GM18505 (cell line): ENCODE results near the gene PGAP6.
"Not testable (repeated sequence)": the region's sequence is repeated elsewhere in the genome, so short reads cannot be mapped to it uniquely, and the experiment has no call there.

Experiments
- ATAC-seq: cut with Tn5 transposase; IDR thresholded peaks from one replicate; pipeline ENCODE4 v1.9.1; 2021; ENCODE audit not compliant: unreplicated experiment
- POLR2A ChIP-seq: IDR thresholded peaks from 4 replicates; pipeline ENCODE4 v1.6.1; 2011; ENCODE audit warnings: borderline replicate concordance; ENCODE audit not compliant: insufficient read depth, insufficient read length; ENCODE audit errors: extremely low read depth

Gene PGAP6, protein sequence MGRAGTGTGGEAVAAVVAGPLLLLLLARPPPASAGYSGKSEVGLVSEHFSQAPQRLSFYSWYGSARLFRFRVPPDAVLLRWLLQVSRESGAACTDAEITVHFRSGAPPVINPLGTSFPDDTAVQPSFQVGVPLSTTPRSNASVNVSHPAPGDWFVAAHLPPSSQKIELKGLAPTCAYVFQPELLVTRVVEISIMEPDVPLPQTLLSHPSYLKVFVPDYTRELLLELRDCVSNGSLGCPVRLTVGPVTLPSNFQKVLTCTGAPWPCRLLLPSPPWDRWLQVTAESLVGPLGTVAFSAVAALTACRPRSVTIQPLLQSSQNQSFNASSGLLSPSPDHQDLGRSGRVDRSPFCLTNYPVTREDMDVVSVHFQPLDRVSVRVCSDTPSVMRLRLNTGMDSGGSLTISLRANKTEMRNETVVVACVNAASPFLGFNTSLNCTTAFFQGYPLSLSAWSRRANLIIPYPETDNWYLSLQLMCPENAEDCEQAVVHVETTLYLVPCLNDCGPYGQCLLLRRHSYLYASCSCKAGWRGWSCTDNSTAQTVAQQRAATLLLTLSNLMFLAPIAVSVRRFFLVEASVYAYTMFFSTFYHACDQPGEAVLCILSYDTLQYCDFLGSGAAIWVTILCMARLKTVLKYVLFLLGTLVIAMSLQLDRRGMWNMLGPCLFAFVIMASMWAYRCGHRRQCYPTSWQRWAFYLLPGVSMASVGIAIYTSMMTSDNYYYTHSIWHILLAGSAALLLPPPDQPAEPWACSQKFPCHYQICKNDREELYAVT

DNA sequence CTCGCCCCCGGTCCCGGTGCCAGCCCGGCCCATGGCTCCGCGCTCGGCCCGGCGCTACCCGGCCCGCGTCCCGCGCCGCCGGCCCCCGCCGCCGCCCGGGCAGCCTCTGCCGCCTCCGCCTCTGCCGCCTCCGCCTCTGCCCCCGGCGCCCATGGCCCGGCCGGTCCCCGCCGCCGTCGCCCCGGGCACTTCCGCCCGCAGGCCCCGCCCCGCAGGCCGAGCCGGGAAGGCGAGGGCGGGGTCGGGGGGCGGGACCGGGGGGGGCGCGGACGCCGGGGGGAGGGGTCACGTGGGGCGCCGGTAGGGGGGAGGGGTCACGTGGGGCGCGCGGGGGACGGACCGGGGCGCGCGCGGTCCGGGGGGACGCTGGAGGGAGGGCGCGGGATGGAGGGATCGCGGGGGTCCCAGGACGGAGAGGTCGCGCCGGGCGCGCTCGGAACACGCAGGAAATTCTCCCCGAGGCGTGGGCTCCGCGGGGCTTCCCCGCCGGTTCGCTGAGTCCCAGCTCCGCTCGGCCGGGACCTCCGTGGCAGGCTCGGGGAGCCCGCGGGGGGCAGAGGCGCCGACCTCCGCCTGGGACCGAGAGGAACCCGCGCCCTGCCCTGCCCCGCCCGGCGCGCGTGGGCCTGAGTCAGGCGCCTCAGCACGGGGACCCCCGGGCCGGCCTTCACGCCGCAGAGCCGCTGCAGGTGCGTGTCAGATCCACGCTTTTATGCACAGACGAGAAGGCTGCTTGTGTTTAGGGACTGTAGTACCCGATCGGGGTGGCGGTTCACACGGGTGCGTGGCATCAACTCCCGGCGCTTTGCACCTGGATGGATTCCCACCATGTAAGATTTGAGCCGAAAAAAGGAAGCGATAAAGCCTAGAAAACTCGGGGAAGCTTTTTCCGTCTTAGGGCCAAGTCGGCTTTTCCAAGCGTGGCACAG is at the start of gene PGAP6:
Gene PGAP6, minus strand, starts transcription at position 190 of the 929 bp plus-strand sequence. Its CDS starts 157 bp downstream, at position 33.
- peak; percentile 41 for ATAC-seq

GRCh38 chr16:430904-431303 is 49.1 kb upstream of the PGAP6 start:
- TF ChIP-seq POLR2A: no peak
- ATAC-seq: no peak

More for the DNA sequence above, at the start of gene PGAP6:
- TF ChIP-seq POLR2A: peak; percentile 64

DNA sequence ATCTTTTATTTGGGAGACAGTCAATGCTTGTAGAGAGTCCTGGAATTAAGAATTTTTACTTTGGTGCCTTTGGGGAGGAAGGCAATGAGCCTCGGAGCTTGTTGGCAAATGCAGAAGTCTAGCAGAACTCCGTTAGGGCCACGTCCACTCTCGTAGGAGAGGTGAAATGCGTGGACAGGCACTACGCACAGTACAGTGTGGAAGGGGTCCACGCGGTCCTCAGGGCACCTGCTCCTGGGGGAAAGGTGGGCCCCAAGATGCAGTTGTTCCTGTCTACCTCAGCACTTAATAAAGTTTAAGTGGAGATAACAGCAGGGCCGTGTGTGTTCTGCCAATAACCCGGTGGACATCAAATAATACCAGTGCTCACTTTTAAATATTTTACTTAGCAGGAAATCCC is 45.5 kb upstream of the PGAP6 start:
- no peak for ATAC-seq
- TF ChIP-seq POLR2A: no peak

GRCh38 chr16:426906-427249 is 45.1 kb upstream of the PGAP6 start:
- ATAC-seq: no peak
- no peak for TF ChIP-seq POLR2A

DNA sequence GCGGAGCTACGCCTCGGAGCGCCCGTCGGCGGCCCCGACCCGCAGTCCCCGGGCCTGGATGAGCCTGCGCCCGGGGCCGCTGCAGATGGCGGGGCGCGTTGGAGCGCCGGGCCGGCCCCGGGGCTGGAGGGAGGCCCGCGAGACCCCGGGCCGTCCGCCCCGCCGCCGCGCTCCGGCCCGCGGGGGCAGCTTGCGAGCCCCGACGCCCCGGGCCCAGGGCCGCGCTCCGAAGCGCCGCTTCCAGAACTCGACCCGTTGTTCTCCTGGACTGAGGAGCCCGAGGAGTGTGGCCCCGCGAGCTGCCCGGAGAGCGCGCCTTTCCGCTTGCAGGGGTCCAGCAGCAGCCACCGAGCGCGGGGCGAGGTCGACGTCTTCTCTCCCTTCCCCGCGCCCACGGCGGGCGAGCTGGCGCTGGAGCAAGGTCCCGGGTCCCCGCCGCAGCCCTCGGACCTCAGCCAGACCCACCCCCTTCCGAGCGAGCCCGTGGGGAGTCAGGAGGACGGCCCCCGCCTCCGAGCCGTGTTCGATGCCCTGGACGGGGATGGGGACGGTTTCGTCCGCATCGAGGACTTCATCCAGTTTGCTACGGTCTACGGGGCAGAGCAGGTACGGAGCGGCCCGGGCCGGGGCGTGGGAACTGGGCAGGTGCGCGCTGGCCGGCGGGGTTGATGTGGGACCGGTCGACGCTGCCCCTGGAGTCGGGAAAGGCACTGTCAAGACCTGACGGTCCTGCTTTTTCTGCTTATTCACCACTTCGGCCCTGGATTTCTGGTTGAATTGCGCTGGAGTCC is 44.5 kb upstream of the PGAP6 start:
- ATAC-seq: peak; percentile 17
- TF ChIP-seq POLR2A: no peak

- TF ChIP-seq POLR2A: no peak
- peak; percentile 29 for ATAC-seq
Measured at GRCh38 chr16:425740-426114, 43.9 kb upstream of the PGAP6 start.

GRCh38 chr16:425082-425718 is 43.4 kb upstream of the PGAP6 start, which contains the start of gene RAB11FIP3:
TSS of gene RAB11FIP3 (plus strand) at chr16:425649. CDS start at chr16:426007, 358 bp downstream.
- TF ChIP-seq POLR2A: peak; percentile 86
- peak; percentile 76 for ATAC-seq

- no peak for TF ChIP-seq POLR2A
- no peak for ATAC-seq
Measured at GRCh38 chr16:424623-425081, 42.9 kb upstream of the PGAP6 start.

- TF ChIP-seq POLR2A: no peak
- ATAC-seq: no peak
Measured at GRCh38 chr16:424033-424622, 42.4 kb upstream of the PGAP6 start.

DNA sequence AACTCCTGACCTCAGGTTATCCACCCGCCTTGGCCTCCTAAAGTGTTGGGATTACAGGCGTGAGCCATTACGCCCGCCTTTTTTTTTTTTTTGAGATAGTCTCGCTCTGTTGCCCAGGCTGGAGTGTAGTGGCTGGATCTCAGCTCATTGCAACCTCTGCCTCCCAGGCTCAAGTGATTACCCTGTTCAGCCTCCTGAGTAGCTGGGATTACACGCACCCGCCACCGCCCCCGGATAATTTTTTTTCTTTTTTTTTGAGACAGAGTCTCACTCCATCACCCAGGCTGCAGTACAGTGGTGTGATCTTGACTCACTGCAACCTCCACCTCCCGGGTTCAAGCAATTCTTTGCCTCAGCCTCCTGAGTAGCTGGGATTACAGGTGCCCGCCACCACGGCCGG is 40.4 kb upstream of the PGAP6 start:
- ATAC-seq: not testable (repeated sequence)

GRCh38 chr16:415170-415498 is 33.4 kb upstream of the PGAP6 start:
- ATAC-seq: not testable (repeated sequence)

DNA sequence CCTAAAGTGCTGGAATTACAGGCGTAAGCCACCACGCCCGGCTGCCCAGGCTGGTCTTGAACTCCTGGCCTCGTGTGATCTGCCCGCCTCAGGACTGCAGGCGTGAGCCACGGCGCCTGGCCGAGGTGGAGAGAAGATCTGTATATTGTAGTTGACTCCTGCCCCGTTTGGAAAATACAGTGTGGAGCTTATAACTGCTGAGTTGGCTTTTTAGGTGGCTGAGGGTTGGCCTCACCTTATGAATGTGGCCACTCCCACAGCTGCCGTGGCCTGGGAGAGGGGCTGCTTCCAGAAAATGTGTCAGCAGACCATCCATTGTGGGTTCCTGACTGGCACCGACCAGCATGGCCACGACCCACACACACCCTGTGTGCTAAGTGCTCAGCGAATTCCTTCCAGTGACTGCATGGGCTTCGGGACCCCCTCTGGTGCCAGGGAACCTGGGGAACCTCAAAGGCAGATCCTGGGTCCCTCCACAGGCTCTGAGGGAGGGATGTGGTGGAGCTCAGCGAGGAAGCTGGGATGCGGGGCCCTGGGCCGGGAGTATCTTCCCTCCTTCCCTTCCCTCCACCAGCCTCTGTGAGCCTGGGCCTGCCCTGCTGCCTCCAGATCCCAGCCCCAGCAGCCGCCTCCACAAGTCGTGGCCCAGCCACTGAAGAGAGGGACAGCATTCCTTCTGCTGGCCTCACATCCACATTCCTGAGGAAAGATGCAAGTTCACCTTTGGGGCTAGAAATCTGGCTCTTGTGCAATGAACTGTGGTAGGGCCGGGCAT is 32.8 kb upstream of the PGAP6 start:
- no peak for ATAC-seq
- TF ChIP-seq POLR2A: no peak
